GM13977 (cell line): ENCODE results near the gene WEE2.
"Not testable (repeated sequence)": the region's sequence is repeated elsewhere in the genome, so short reads cannot be mapped to it uniquely, and the experiment has no call there.

ENCODE experiments used
- DNase-seq: peaks from one replicate; pipeline ENCODE4 v3.0.0; 2012; ENCODE audit warnings: low spot score
- CTCF ChIP-seq: IDR thresholded peaks from 2 replicates; pipeline ENCODE4 v1.5.1; 2012; ENCODE audit warnings: mild to moderate bottlenecking, control low read depth; ENCODE audit not compliant: insufficient read depth; ENCODE audit errors: extremely low read depth, missing control alignments
- in situ Hi-C: fragments of 300-500 bp; cut with MboI; formaldehyde crosslinking; loops from one replicate; pipeline ENCODE4 v1.12.0; 2022; ENCODE audit warnings: low sequenced_read_pairs, low pct_unique_long_range_greater_than_20kb, mixed read lengths, inconsistent platforms; ENCODE audit not compliant: unreplicated experiment

The WEE2 gene

GRCh38 chr7:141688043-141688442 is 20.1 kb upstream of the WEE2 start:
- TF ChIP-seq CTCF = no peak
- in situ Hi-C loops = no loop called here
- no peak for DNase-seq

- in situ Hi-C loops, DNase-seq: not testable (repeated sequence)
Measured at GRCh38 chr7:141689072-141689825, 18.9 kb upstream of the WEE2 start.

GRCh38 chr7:141691540-141691939 is 16.6 kb upstream of the WEE2 start:
- in situ Hi-C loops = no loop called here
- no peak for DNase-seq
- no peak for TF ChIP-seq CTCF

DNA sequence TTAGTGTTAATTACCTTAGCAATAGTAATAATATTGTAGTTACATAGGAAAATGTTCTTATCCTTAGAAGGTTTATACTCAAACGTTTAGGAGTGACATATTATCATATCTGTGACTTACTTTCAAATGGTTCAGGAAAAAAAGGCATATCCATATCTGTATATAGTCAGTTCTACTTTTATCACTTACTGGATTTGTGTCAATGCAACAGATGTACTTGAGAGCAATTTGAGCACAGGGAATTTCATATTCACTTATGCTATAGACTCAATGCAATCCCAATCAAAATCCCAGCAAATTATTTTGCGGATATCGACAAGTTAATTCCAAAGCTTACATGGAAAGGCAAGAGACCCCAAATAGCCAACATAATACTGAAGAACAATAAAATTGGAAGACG is 16.2 kb upstream of the WEE2 start:
- in situ Hi-C loops = no loop called here
- DNase-seq = no peak
- no peak for TF ChIP-seq CTCF

DNA sequence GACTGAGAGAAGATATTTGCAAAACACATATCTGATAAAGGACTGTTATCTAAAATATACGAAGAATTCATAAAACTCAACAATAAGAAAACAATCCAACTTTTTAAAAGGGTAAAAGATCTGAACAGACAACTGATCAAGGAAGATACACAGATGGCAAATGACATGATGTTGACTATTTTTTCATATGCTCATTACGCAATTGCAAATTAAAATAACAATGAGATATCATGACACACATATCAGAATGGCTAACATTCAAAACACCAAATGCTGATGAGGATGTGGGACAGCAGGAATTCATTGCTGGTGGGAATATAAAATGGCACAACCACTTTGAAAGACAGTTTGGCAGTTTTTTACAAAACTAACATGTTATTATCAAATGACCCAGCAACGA is 15.1 kb upstream of the WEE2 start:
- no peak for DNase-seq
- in situ Hi-C loops = no loop called here
- no peak for TF ChIP-seq CTCF

DNA sequence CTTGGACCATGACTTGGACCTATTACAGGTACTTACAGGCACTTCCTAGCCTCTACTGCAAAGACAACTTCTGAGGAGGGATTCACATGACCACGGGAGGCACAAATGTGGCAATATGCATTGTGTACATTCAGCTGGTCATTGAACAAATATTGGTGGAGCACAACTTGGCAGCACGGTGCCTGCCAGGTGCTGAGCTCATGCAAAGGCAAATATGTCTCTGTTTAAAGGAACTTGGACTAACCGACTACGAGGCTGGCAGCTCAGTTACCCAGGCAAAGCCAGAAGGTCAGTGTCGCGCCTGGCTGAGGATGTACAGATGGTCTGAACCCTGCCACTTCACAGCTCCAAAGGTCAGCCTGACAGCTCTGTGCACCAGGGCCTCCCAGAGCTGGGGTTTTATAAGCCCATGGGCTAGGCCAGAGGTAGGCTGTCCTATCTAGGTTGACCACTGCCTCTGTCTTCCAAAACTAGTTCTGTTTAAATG is 12.3 kb upstream of the WEE2 start:
- in situ Hi-C loops = no loop called here
- no peak for TF ChIP-seq CTCF
- DNase-seq = no peak

- TF ChIP-seq CTCF = no peak
- in situ Hi-C loops = no loop called here
- DNase-seq = no peak
Measured at GRCh38 chr7:141696348-141696747, 11.8 kb upstream of the WEE2 start.
